Keratinocyte (primary cell): Measurements from ENCODE around the gene PRSS8. TPM values are rescaled to one million over a fixed set of nuclear protein-coding genes. Genes with fewer than 3 reads are reported as not detected.
A peak's percentile ranks its signal among the peaks of the same experiment; 100 is the strongest.

Source experiments
- DNase-seq: peaks from one replicate; pipeline ENCODE4 v3.0.0-alpha.2; 2011; ENCODE audit warnings: low read depth, missing footprints, low spot score
- FAIRE-seq: peaks from 2 replicates; lab custom pipeline; 2011; peaks lifted over from hg19 to GRCh38; lab: Jason Lieb, UNC
- H2AFZ ChIP-seq: 2 replicates; pipeline ENCODE4 v1.6.0; 2012; ENCODE audit warnings: low read length, control low read depth, inconsistent platforms; ENCODE audit not compliant: control insufficient read depth
- H3K27ac ChIP-seq: 2 replicates; pipeline ENCODE4 v1.5.1; 2011; ENCODE audit warnings: low read length; ENCODE audit not compliant: control insufficient read depth, insufficient read depth
- H3K27me3 ChIP-seq: 3 replicates; pipeline ENCODE4 v1.6.0; 2011; ENCODE audit warnings: low read length; ENCODE audit not compliant: control insufficient read depth, insufficient read depth; ENCODE audit errors: extremely low read depth
- H3K36me3 ChIP-seq, 2 experiments: 2 replicates in 1 of 2; 3 replicates in 1 of 2; pipeline ENCODE4 v1.5.1; 2011; ENCODE audit warnings: low read length in 2 of 2, mild to moderate bottlenecking in 1 of 2; ENCODE audit not compliant: control insufficient read depth in 2 of 2, insufficient read depth in 2 of 2; ENCODE audit errors: extremely low read depth in 1 of 2
- H3K4me1 ChIP-seq: 3 replicates; pipeline ENCODE4 v1.5.1; 2011; ENCODE audit warnings: low read length; ENCODE audit not compliant: control insufficient read depth, insufficient read depth; ENCODE audit errors: extremely low read depth
- H3K4me2 ChIP-seq: 3 replicates; pipeline ENCODE4 v1.6.0; 2011; ENCODE audit warnings: low read depth, low read length; ENCODE audit not compliant: control insufficient read depth, insufficient read depth; ENCODE audit errors: extremely low read depth
- H3K4me3 ChIP-seq, 3 experiments: fragments of 200-600 bp in 1 of 3; sonication (generic) in 1 of 3; 2 replicates in 2 of 3; 3 replicates in 1 of 3; pipeline ENCODE4 v1.5.1; 2011 to 2016; ENCODE audit warnings: low read length in 3 of 3, mild to moderate bottlenecking in 3 of 3, control low read depth in 2 of 3, inconsistent platforms in 1 of 3, low read depth in 1 of 3, mixed read lengths in 1 of 3, mixed run types in 1 of 3, moderate library complexity in 1 of 3; ENCODE audit not compliant: control insufficient read depth in 2 of 3, insufficient read depth in 2 of 3; ENCODE audit errors: extremely low read depth in 1 of 3
- H3K79me2 ChIP-seq: 2 replicates; pipeline ENCODE4 v1.6.0; 2012; ENCODE audit warnings: low read length; ENCODE audit not compliant: control insufficient read depth, insufficient read depth
- H3K9ac ChIP-seq: 3 replicates; pipeline ENCODE4 v1.6.0; 2011; ENCODE audit warnings: low read length; ENCODE audit not compliant: control insufficient read depth, insufficient read depth; ENCODE audit errors: extremely low read depth
- H3K9me1 ChIP-seq: 3 replicates; pipeline ENCODE4 v1.6.0; 2011; ENCODE audit warnings: low read length; ENCODE audit not compliant: control insufficient read depth, insufficient read depth; ENCODE audit errors: extremely low read depth
- H3K9me3 ChIP-seq: 2 replicates; pipeline ENCODE4 v1.5.1; 2012; ENCODE audit warnings: low read depth, low read length; ENCODE audit not compliant: control insufficient read depth
- H4K20me1 ChIP-seq: 3 replicates; pipeline ENCODE4 v1.6.0; 2011; ENCODE audit warnings: low read length; ENCODE audit not compliant: control insufficient read depth, insufficient read depth; ENCODE audit errors: extremely low read depth
- CTCF ChIP-seq, 3 experiments: IDR thresholded peaks in 1 of 3; conservative IDR thresholded peaks in 1 of 3; optimal IDR thresholded peaks in 1 of 3; 2 replicates in 2 of 3; 3 replicates in 1 of 3; pipeline versions ENCODE3 to v1.5.1; 2011; ENCODE audit warnings: low read length in 3 of 3, mild to moderate bottlenecking in 3 of 3, moderate library complexity in 2 of 3, control low read depth in 1 of 3, inconsistent platforms in 1 of 3; ENCODE audit not compliant: insufficient read depth in 2 of 3; ENCODE audit errors: extremely low read depth in 1 of 3
- EZH2 ChIP-seq: IDR thresholded peaks from one replicate; pipeline ENCODE4 v1.6.1; 2012; ENCODE audit warnings: inconsistent platforms, mild to moderate bottlenecking, low read length, moderate library complexity
- dilution Hi-C: fragments of 300-500 bp; cut with MboI; formaldehyde crosslinking; loops from one replicate; pipeline ENCODE4 v1.7.0; 2020; ENCODE audit warnings: low sequenced_read_pairs; ENCODE audit not compliant: extremely low pct_ligation_motif_present
- polyA plus RNA-seq, 5 experiments: library from polyadenylated mRNA; depleted of rRNA in 3 of 5; stranded (reverse) in 3 of 5; stranded (forward) in 1 of 5; unstranded in 1 of 5; fragments of >200 nt; gene quantifications; 1 replicate in 1 of 5; 2 replicates in 3 of 5; 3 replicates in 1 of 5; pipeline versions ENCODE4 v1.2.1 to v1.2.3, GENCODE V29; 2011 to 2012; ENCODE audit warnings: missing spikeins in 2 of 5, low read depth in 1 of 5, low replicate concordance in 1 of 5

PRSS8 gene
- polyA plus RNA-seq, 1 donor (not counting 4 experiments of a cell fraction or from before 2014, with no cell fraction given) = 31.2 TPM

- Histone ChIP-seq H2AFZ (no peak overlapping the region), H3K27me3 (no peaks in the 10 kb centered on the region), H3K79me2 (peaks cover 29% of the 10 kb centered on the region), H3K9me3 (no peaks in the 10 kb centered on the region), H3K27ac (peak overlapping the region; percentile 49), H3K36me3 (peaks cover 12 to 30% of the 10 kb centered on the region in 2 experiments), H3K9ac (no peak overlapping the region), H4K20me1 (peaks cover 3% of the 10 kb centered on the region), H3K4me2 (peak overlapping the region; percentile 32), H3K4me3 (no peak overlapping the region), H3K4me1 (peaks cover 51% of the 10 kb centered on the region), H3K9me1 (peaks cover 7% of the 10 kb centered on the region)
- dilution Hi-C loops = no loop called here
- FAIRE-seq (no peak), DNase-seq (no peak)
- TF ChIP-seq EZH2 = no peak
- no peak for TF ChIP-seq CTCF (optimal IDR thresholded peaks at IDR 0.05 in 1 of 3, IDR thresholded peaks at IDR 0.05 in 1 of 3, conservative IDR thresholded peaks at IDR 0.05 in 1 of 3; ENCODE audit: extremely low read depth in 1 of 3, insufficient read depth in 2 of 3, low read length in 3 of 3)
Observed at GRCh38 chr16:31132303-31132979, 3.1 kb downstream of the PRSS8 start.

GRCh38 chr16:31131841-31132271, 3.7 kb downstream of the PRSS8 start:
- Histone ChIP-seq H3K4me2 (peak overlapping the region; percentile 54), H2AFZ (no peak overlapping the region), H3K4me3 (no peak overlapping the region), H3K27me3 (no peaks in the 10 kb centered on the region), H4K20me1 (peaks cover 3% of the 10 kb centered on the region), H3K36me3 (peaks cover 12 to 35% of the 10 kb centered on the region in 2 experiments), H3K4me1 (peaks cover 51% of the 10 kb centered on the region), H3K9me3 (no peaks in the 10 kb centered on the region), H3K79me2 (peaks cover 29% of the 10 kb centered on the region), H3K9me1 (peaks cover 7% of the 10 kb centered on the region), H3K27ac (peak overlapping the region; percentile 49), H3K9ac (no peak overlapping the region)
- dilution Hi-C loops = no loop called here
- FAIRE-seq = no peak
- TF ChIP-seq EZH2 = no peak
- TF ChIP-seq CTCF (optimal IDR thresholded peaks at IDR 0.05 in 1 of 3, IDR thresholded peaks at IDR 0.05 in 1 of 3, conservative IDR thresholded peaks at IDR 0.05 in 1 of 3; ENCODE audit: extremely low read depth in 1 of 3, insufficient read depth in 2 of 3, low read length in 3 of 3) = no peak
- no peak for DNase-seq
